Stimulated activated naive CD4-positive, alpha-beta T cell treated with Interleukin-2 at 50 U/mL for 16 hours (primary cell): ENCODE results near the gene SPC24.
"Not testable (repeated sequence)": the region's sequence is repeated elsewhere in the genome, so short reads cannot be mapped to it uniquely, and the experiment has no call there.

ENCODE experiments used
- DNase-seq: peaks from one replicate; lab custom pipeline; 2025; lab: John Stamatoyannopoulos, UW

Gene SPC24

GRCh38 chr19:11191934-11192333 lies 36.4 kb upstream of the SPC24 start:
- no peak for DNase-seq

GRCh38 chr19:11191273-11191755 lies 35.7 kb upstream of the SPC24 start:
- DNase-seq = no peak

GRCh38 chr19:11190501-11190900 lies 34.9 kb upstream of the SPC24 start:
- no peak for DNase-seq

DNA sequence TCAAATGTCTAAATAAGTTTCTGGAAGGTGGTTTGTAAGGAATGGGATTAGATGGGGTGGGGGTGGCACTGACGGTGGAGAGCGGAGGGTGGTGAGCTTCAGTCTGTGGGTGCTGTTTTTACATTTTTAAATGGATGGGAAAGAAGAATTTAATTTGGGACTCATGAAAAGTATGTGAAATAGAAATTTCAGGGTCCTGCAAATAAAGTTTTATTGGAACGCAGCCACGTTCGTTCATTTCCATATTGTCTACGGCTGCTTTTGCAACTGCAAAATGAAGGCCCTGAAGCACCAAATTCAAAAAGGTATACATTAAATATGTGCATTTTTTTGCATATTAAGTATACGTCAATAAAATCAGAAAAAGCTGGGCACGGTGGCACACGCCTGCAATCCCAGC lies 31.9 kb upstream of the SPC24 start:
- DNase-seq = no peak

DNA sequence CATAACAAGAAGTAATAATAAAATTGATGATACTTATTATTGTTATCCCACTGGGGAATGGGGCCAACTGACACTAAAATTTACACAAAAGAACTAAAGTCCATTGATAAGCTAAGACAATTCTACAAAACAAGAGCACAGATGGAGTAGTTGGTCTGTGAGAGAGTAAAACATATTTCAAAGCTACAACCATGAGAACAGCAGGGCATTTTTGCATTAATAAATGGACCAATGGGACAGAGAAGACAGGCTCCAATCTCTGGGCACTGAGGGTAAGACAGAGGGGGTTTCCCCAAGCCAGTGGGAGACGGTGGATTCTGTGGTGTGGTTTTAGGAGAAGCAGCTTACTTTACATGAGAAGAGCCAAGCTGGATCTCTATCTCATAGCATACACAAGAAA lies 27.4 kb upstream of the SPC24 start:
- no peak for DNase-seq

DNA sequence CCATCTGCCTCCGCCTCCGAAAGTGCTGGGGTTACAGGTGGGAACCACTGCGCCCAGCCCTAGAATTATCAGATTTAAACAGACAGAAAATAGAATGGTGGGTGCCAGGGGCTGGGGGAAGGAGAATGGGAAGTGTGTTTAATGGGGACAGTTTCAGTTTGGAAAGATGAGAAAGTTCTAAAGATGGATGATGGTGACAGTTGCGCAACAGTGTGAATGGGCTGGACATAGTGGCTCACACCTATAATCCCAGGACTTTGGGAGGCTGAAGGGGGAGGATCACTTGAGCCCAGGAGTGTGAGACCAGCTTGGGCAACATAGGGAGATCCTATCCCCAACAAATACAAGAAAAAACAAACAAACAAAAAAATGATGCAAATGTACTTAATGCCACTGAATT lies 25.9 kb upstream of the SPC24 start:
- no peak for DNase-seq

DNA sequence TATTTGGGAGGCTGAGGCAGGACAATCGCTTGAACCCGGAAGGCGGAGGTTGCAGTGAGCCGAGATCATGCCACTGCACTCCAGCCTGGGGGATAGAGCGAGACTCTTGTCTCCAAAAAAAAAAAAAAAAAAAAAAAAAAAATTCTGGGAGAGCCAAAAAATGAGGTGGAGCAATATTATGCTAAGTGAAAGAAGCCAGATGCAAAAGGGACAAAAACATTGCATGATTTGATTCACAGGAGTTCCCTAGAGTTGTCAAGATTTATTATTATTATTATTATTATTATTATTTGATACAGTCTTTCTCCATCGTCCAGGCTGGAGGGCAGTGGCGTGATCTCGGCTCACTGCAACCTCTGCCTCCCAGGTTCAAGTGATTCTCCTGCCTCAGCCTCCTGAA lies 25.4 kb upstream of the SPC24 start:
- DNase-seq = not testable (repeated sequence)

GRCh38 chr19:11180346-11180745 lies 24.8 kb upstream of the SPC24 start:
- DNase-seq = no peak

DNA sequence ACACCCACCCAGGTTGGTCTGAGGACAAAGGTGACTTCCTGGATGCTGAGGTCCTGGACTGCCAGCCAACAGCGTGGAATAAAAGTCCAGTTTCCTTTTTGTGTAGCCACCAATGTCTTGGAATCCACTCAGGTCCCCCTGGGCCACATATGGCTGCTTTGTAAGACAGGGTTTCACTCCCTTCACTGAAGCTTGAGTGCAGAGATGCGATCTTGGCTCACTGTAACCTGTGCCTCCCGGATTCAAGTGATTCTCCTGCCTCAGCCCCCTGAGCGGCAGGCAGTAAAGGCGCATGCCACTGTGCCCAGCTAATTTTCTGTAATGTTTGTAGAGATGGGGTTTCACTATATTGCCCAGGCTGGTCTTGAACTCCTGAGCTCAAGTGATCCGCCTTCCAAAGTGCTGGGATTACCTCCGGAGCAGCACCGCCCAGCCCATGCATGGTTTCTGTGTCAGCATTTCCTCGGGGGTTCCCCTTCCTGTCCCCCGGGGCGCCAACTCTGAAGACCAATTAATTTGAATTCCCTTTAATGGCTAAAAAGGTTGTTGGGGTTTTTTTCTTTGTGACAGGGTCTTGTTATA lies 24.2 kb upstream of the SPC24 start:
- no peak for DNase-seq

GRCh38 chr19:11179145-11179465 lies 23.5 kb upstream of the SPC24 start:
- not testable (repeated sequence) for DNase-seq

DNA sequence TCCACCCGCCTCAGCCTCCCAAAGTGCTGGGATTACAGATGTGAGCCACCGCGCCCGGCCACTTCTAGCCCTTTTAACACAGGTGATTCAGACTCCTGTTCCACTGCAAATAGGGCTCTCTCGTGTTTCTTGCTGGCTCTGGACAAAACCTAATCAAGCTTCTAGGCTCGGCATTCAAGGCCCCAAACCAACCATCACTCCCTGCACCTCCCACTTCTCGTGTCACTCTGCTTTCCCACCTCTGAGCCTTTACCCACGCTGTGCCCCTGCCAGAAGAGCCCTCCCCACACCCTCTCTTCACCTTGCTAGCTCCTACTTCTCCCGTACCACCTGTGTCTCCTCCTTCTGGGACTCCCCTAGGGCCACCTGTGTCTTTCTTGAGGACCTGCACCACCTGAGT lies 22.0 kb upstream of the SPC24 start:
- DNase-seq = no peak

GRCh38 chr19:11176466-11177193 lies 21.0 kb upstream of the SPC24 start:
- no peak for DNase-seq

GRCh38 chr19:11175920-11176319 lies 20.3 kb upstream of the SPC24 start:
- no peak for DNase-seq

DNA sequence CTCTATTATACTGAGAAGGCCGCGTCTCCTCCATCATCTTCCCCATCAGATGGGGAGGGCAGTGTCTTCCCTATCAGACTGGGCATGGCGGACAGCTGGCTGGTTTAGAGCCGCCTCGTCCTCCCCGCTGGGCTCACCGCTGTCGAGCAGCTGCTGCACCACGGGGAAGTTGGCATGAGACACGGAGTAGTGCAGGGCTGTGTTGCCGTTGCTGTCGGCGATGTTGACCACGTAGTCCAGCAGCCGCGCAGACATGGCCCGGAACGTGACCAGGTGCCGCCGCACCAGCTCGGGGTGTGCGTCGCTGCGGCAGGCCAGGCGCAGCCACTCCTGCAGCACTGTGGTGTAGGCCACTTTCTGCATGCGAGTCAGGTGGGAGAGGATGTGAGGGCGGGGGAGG lies 18.8 kb upstream of the SPC24 start:
- no peak for DNase-seq

GRCh38 chr19:11173516-11174155 lies 18.1 kb upstream of the SPC24 start:
- no peak for DNase-seq

DNA sequence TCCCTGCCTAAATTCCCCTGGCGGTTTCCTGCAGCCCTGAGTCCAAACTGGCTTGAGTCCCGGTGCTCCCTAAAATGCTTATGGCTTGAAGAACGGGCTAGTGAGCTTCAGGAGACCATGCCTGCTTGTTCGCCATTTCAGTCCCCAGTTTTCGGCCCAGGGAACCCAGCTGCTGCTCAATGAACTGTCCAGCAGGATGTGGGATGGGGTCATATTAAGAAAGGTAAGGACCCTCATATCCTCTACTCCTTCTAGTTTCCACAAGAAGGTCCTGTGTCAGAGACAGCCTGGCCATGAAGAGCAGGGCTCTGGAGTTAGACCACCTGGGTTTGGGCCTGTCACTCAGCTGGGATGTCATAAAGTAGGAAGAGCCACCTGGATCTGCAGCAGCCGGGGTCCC lies 17.0 kb upstream of the SPC24 start:
- no peak for DNase-seq

DNA sequence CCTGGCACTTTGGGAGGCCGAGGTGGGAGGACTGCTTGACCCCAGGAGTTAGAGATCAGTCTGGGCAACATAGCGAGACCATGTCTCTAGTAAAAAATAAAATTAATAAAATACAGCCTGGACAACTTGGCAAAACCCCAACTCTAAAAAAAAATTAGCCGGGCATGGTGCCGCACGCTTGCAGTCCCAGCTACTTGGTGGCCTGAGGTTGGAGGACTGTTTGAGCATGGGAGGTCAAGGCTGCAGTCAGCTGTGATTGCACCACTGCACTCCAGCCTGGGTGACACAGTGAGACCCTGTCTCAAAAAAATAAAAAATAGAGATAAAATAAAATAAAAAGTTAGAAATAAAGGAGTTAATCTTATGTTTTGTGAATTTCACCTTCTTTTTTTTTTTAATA lies 15.6 kb upstream of the SPC24 start:
- no peak for DNase-seq

- DNase-seq = no peak
Observed at GRCh38 chr19:11169896-11170678, 14.5 kb upstream of the SPC24 start.

- DNase-seq = no peak
Observed at GRCh38 chr19:11168568-11168967, 13.0 kb upstream of the SPC24 start.

DNA sequence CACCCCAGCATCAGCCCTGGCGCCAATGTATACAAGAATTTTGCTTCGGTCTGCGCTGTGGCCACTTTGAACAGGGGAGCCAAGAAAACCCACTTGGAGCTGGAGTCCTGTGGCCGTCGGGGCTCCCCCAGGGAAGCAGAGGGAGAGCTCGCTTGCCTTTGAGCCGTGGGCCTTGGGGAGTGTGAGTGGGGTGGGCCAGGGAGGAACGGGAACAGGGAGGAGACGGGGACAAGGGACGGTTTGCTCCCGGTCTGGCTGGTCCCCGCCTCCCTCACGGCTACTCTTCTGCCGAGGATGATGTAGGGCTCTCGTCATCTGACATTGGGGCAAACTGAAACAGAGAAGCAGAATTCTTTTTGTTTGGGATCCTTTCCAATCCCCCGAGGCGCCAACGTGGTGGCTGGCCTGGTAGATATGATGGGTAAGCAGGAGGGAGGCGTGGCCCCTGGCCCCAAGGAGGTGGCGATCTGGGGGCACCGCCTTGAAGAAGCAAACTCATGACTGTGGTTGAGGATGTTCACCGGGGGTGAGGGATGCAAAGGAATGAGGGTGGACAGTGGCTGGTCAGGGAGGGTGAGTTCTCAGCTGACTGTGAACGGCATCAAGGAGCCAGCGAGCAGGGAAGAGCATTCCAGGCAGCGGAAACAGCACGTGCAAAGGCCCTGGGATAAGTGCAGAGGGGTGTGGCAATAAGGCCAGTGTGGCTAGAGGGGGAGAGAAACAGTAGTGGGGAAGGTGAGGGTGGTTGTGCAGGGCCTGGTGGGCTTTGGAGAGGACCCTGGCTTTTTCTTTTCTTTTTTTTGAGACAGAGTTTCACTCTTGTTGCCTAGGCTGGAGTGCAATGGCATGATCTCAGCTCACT lies 10.9 kb upstream of the SPC24 start:
- DNase-seq = no peak

DNA sequence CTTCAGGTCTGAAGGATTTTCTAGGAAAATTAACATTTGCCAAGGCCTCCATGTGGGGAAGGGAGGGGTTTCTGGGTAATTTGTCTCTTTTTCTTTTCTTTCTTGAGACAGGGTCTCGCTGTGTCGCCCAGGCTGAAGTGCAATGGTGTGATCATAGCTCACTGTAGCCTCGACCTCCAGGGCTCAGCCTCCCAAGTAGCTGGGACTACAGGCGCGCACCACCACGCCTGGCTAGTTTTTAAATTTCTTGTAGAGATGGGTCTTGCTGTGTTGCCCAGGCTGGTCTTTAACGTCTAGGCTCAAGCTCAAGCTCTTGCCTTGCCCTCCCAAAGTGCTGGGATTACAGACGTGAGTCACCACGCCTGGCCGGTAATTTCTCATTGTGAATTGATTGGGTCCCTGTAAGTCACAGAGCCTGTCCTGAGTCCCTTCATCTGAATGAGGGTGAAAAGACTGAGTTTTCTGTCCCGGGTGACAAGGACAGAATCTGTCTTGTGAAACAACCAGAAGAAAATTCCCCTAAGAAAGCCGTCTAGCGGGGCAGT lies 10.0 kb upstream of the SPC24 start:
- no peak for DNase-seq
